Measurements from ENCODE around the gene FNBP1L.

Gene FNBP1L

DNA sequence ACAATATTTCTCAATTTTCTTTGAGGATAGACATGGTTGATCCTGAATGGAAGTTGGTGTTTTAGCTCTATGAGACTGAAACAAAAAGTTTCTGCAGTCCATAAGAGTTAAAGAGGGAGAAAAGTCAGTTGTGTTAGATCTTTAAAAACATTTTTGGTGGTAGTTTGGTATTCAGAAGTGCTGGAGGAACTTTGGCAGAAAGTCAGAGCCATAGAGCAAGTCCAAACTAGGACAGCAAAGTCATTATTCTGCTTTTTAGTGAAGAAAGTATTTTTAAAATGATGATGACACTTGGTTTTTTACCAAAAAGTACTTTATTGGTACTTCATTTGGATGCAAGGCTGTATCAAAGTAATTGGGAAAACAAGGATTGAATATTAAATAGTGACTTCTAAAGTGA, 41.8 kb downstream of the FNBP1L start:
- DNase-seq (ENCODE audit: low spot score), result no peak

DNA sequence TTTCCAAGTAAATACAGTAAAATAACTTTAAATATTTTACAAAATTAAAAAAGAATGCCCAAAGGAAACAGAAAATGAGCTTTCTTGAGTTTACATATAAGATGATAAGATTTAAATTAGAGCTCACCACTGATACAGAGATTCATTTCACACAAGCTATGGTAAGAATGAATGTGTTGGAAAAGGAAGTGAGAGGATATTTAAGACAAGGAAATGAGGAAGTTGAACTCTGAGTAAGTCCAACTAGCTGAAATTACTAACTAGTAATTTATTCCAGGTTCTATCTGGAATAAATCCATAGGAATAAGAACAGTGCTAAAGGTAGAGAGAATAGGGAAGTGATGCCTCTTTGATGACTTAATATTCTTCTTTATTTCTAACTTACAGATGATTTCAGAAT, 42.4 kb downstream of the FNBP1L start:
- no peak for DNase-seq (ENCODE audit: low spot score)

DNA sequence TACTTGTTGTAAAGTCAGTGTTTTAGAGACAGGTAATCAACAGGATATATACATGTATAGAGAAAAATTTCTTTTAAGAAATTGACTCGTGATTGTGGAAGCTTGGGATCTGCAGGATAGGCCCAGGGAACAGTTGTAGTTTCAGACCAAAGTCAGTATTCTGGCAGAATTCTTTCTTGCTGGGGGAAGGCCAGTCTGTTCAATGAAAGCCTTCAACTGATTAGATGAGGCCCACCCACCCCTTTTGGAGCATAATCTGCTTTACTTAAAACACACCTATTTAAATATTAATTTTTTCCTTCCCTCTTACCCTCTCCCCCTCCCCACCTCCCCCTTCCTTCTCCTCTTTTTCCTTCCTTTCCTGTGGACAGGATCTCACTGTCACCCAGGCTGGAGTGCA, 48.0 kb downstream of the FNBP1L start:
- no peak for DNase-seq (ENCODE audit: low spot score)

DNA sequence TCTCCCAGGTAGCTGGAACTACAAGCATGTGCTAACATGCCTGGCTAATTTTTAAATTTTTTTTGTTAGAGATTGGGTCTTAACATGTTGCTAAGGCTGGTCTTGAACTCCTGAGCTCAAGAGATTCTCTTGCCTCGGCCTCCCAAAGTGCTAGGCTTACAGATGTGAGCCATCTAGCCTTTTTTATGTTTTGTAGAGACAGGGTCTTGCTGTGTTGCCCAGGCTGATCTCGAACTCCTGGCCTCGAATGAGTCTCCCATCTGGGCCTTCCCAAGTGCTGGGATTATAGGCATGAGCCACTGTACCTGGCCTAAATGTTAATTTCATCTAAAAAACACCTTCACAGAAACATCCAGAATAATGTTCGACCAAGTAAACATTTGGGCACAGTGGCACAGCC, 48.6 kb downstream of the FNBP1L start:
- DNase-seq (ENCODE audit: low spot score), result no peak

DNA sequence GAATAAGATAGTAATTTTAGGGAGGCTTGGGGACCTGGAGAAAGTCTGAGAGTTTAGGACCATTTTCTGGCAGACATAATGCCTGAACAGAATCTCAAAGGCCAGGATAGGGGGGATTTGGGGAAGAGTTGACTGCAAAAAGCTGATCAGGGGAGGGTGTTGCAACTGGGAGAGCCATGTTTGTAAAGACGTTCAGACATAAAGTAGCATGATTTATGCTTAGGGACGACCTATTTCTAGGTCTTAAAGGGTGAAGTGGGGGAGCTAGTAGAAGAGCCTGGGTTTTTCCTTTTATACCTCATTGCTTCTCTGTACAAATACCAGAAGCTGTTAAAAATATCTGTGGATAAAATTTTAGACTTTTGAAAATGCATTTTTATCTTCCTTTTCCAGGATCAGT, 51.2 kb downstream of the FNBP1L start:
- DNase-seq (ENCODE audit: low spot score), result no peak

DNA sequence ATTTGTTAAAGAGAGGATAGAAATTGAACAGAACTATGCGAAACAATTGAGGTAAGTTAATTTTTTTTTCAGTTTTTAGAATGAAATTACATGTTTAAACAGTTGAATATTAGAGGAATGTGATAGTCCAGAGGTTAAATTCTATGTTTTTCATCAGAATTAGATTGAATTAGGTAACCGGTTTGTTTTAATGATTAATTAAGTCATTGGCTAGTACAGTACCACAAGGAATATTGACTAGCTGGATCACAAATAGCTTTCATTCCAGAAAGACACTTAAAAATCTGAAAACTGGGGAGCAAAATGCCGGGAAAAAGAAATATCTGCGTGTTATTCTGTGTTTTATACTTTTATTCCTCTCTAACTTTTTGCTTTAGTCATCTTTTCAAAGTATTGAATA, 51.6 kb downstream of the FNBP1L start:
- DNase-seq (ENCODE audit: low spot score), result no peak

DNA sequence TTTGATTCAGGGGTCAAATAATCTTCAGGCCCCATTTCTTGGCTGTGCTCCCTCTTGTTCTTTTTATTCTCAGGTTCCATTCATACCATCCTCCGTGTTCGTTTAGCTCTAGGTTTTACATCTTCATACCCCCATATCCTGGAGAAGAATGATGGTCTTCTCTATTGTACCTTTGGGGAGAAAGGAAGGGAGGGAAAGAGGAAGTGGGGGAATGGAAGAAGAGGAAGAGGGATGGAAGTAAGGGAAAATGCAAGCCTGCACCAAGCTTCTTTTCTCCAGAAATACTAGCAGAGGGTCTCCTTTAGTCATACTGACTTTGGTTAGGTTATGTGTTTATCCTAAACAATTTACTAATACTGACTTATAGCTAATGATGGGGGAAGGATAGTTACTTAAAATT, 52.4 kb downstream of the FNBP1L start:
- DNase-seq (ENCODE audit: low spot score), result no peak

DNA sequence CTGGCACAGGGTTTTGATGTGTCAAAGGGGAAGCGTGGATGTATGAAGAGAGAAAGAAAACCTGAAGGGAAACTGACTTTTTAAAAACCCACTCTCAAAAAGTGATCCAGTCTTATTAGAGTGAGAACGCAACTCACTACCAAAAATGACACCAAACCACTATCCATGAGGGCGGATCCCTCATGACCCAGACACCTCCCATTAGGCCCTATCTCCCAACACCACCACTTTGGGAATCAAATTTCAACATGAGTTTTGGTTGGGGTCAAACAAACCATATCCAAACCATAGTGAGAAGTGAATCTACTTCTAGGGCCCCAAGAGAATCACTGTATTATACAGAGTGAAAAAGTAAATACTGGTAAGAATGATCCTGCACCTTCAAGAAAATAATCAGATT, 53.5 kb downstream of the FNBP1L start:
- no peak for DNase-seq (ENCODE audit: low spot score)

DNA sequence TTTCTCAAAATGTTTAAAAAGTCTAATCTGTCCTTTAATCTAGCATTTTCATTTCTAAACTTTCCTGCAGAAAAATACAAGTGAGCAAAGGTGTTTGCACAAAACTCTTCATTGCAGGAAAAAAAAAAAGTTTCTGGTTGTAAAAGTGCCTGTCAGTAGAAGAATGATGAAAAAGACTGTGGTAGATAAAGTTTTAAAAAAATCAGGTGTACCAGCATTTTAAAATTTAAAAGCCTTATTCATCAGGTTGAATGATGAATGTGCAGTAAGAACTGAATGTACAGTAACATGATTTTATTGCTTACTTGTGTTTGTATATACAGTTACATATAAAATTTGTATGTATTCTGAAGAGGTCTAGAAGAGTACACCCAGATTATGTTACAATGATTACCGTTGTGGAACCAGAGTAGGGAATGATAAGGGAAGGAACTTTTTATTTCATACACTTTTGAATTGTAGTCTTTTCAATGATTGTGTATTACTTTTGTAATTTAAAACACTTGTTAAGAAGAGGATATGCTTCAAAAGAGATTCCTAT, 54.0 kb downstream of the FNBP1L start:
- no peak for DNase-seq (ENCODE audit: low spot score)

DNA sequence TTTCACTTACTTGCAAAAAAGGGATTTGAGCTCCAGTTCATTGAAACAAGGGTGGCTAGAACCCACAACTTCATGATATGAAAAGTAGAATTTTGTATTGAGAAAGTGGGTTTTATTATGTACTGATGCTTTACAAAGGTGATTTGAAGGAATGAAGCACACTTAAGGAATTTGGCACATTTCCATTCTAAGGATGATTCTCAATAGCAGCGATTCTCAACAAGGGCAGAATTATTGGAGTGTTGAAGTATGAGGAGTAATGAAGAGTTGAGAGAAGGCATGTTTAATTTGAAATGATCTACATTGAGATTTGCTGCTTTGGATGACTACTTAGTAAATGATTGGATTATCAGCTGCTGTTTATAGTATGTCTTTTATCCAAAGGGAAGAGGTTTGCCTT, 54.7 kb downstream of the FNBP1L start:
- no peak for DNase-seq (ENCODE audit: low spot score)

DNA sequence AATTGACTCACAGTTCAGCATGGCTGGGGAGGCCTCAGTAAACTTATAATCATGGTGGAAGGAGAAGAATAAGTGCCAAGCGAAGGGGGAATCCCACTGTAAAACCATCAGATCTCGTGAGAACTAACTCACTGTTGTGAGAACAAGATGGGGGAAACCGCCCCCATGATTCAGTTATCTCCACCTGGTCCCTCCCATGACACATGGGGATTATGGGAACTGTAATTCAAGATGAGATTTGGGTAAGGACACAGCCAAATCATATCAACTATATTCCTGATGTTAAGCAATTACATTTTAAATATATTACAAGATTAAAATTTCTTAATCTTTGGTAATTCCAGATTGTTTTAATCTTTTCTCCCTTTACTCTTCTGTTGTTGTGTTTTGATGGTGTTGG, 55.2 kb downstream of the FNBP1L start:
- DNase-seq (ENCODE audit: low spot score), result no peak

DNA sequence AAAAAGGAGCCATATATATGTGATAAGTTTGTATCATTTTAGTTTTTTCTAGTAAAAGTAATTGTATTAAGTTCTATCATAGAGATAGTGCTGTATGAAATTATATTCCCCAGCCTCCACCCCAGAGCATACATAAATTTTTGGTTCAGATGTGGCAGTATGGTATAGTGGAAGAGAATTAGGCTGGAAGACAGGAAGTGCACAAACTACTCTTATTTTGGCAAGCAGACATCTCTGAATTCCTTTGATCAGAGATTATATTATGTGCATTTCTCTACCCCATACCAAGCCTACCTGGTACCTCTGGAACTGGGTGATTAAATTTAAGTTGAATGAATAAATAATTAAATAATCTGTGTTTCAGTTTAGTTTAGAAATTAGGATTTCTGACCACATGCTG, 55.9 kb downstream of the FNBP1L start:
- no peak for DNase-seq (ENCODE audit: low spot score)

DNA sequence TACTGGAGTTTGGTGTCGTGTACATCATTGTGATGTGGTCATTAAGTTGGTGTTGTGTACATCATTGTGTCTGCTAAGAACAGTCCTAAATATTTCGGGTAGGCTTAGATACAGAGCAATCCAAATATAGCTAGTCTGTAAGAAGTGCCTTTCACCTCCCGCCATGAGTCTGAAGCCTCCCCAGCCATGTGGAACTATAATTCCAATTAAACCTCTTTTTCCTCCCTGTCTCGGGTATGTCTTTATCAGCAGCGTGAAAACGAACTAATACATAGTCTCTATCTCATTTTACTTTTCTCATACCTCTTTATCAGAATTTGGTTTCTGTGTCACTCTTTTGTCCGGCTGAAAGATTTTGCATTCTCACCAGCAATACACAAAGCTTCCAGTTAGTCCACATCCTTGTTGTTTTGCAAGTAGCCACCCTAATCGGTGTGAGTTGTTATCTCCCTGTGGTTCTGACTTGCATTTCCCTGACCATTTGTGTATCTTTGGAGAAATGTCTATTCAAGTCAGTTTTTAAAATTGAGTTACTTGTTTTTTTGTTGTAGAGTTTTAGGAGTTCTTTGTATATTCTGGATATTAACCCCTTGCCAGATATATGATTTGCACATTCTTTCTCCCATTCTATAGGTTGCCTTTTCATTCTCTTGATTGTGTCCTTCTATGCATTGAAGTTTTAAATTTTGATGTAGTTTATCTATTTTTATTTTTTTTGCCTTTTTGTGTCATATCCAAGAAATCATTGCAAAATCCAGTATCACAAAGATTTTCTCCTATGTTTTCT, 56.5 kb downstream of the FNBP1L start:
- DNase-seq (ENCODE audit: low spot score), result no peak

DNA sequence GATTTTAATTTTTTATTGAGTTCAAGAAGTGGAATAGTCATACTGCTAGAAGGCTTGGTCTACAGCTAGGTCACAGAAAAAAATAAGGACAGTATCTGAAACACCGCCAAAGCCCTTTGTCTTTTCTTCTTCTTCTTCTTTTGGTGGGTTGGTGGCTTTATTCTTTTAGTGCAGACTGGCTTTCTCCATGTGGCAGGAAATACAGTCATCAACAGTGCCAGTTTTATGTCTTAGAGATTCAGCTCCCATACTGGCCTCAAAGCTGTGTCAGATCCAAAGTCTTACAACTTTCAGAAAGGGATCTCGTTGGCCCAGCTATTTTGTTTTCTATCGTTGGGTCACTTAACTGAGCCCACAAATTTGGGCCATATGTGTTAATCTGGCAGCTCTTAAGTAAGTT, 58.2 kb downstream of the FNBP1L start:
- no peak for DNase-seq (ENCODE audit: low spot score)

DNA sequence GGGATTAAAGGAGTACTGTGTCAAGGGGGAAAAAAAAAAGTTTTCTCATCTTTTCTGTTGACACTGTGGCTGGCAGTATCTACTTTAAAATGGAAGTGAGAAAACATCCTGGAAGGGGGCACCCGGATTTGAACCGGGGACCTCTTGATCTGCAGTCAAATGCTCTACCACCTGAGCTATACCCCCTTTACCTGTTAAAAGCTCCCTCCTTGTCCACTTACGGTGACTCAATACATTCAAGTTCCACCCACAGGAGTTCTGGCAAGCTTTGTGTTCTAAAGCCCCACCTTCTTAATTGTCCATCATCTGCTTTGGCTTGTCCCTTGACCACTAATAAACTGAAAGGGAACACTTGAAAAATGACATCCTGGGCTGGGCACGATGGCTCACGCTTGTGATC, 68.2 kb downstream of the FNBP1L start:
- no peak for DNase-seq (ENCODE audit: low spot score)

DNA sequence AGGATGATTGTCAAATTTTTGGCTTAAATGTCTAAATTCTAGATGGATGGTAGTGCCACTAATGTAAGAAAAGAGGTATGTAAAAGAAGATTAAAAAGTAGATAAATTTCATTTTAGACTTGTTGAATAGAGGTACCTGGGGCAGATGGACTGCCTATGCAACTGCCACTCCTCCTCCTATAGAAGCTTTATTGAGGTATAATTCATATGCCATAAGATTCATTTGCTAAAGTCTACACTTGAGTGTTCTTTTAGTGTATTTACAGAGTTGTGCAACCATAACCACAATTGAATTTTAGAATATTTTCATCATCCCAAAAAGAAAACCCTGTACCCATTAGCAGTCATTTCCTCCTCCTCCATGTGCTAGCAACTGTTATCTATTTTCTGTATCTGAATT, 70.6 kb downstream of the FNBP1L start:
- no peak for DNase-seq (ENCODE audit: low spot score)

DNA sequence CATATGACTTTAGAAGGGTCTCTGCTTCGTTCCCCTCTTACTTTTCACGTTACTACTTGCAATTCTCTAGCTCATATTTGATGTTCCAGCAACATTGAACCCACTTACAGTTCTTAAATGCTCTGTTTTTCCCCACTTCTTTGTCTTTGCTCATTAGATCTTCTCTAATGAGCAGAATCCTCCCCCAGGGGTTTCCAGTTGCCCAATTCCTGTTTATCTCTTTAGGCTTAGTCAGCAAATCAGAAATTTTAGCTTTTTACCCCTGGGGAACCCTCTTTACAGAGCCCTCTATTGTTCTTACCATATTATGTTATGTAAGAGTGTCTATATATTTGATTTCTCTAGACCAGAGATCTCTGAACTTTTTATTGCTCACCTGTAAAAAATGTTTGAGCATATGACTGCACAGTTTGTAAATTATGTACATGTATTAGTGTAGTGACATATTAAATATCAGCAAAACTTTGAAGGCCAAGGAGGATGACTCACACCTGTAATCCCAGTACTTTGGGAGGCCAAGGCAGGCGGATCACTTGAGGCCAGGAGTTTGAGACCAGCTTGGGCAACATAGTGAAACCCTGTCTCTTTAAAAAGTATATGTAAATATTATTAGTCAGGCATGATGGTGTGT, 71.4 kb downstream of the FNBP1L start:
- DNase-seq (ENCODE audit: low spot score), result peak; percentile 3

DNA sequence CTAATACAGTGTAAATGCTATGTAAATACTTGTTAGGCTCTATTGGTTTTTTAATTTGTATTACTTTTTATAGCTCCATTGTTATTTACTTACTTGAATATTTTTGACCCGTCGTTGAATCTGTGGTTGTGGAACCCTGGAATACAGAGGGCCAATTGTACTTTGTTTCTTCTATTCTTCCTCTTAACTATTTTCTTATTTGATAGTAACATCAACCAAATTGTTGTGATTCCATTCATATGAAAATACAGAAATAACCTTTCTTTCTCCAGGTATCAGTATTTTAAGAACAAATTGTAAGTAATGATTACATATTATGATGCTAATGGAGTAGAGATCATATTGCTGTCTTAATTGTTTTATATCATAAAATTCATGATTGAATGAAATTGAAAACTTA, 73.7 kb downstream of the FNBP1L start:
- no peak for DNase-seq (ENCODE audit: low spot score)

DNA sequence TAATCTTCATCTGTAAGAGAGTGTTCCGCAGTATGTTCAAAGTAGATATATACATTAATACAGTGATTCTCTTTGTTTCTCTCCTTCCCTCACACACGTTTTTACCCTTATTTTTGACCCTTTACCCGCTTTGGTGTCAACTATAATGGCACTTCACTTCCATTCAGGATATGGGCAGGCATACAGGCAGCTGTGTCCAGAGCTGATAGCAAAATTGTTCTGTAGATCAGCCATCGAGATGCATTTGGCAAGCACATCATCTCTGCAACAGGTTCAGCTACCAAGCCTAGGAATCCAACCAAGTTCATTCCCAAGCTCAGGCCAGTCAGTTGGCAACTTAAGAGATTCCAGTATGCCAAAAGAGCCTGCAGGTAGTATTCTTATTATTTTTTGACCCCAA, 74.8 kb downstream of the FNBP1L start:
- DNase-seq (ENCODE audit: low spot score), result no peak

DNA sequence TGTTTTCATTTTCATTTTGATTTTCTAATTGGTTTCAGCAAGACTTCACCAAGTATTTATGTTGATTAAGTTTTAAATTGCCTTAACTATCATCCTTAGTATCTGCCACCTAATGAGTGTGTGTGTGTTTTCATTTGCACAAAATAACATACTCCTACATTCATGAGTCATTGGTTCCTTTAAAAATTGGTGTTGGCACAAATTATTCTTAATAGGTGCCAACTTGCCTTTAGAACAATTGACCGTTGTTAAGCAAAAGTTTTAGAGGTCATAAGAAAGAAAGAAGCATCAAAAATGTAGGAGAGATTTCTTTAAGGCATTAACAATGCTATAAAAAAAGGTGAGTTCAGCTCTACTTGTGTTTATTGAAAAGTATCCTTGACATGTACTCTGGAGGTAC, 77.5 kb downstream of the FNBP1L start:
- DNase-seq (ENCODE audit: low spot score), result no peak

DNA sequence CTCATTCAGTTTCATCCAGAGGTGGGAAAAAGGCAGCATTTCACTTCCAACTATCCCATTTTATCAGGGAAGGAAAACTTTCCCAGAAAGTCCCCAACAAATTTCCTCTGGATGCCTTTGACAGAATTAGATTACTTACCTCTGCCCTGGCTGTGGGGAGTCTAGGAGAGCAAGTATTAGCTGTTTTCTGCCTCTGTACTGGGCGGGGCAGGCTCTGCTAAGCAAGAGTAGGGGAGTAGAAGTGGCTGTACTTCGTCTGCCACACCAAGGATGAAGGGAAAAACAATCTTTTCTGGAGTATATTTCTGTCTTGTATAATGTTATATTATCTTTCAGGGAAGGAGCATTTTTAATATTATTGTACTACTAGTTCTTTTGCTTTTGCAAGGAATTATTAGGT, 78.5 kb downstream of the FNBP1L start:
- DNase-seq (ENCODE audit: low spot score), result no peak

DNA sequence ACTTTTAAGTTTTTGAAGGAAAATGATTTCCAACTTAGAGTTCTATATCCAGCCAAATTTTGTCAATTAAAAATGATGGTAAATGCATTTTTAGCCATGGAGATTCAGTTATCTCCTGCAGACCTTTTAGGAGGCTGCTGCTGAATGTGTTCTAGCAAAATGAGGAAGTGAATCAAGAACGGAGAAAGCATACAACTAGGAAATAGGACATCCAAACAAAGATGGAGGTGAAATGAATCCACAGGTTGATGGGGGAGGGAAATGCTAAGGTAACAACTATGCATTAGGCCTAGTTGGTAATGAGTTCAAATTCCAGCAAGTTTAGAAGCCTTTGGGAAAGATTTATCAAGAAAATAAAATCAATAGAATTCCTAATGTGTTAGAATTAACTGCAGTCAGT, 80.5 kb downstream of the FNBP1L start:
- DNase-seq (ENCODE audit: low spot score), result no peak

DNA sequence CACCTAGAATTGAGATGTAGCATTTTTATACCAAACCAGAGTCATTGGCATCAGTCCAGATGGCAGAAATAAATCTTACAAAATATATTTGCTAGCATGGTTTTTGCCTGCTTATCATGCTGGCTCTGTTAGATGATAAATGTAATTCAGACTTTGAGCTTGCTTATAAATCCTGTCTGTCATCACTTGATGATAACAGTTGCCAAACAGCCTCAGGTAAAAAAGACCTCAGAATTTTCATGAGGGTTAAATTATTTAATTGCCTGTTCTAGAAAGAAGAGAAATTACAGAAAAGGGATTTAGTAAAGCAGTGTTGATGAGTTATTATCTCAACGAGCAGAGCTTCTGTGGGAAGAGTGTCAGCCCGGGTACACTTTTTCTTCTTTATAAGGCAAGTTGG, 83.3 kb downstream of the FNBP1L start:
- DNase-seq (ENCODE audit: low spot score), result no peak

All from COLO829 (cell line).